Smooth muscle cell (in vitro differentiated cells): ENCODE data around the gene KRTAP10-11. TPM values are rescaled to one million over a fixed set of nuclear protein-coding genes. Genes with fewer than 3 reads are reported as not detected.
"Not testable (repeated sequence)": the region's sequence is repeated elsewhere in the genome, so short reads cannot be mapped to it uniquely, and the experiment has no call there.

Experiments used
- DNase-seq: peaks from one replicate; lab custom pipeline; 2025; ENCODE audit not compliant: unreplicated experiment; lab: John Stamatoyannopoulos, UW
- H2AFZ ChIP-seq: fragments of 200-600 bp; sonication (generic); 2 replicates; pipeline ENCODE4 v1.6.0; 2016; ENCODE audit warnings: antibody characterized with exemption, low read depth, mild to moderate bottlenecking
- H3F3A ChIP-seq: fragments of 200-600 bp; sonication (generic); 2 replicates; pipeline ENCODE4 v1.6.0; 2017; ENCODE audit warnings: antibody characterized with exemption, low read depth
- H3K27ac ChIP-seq: fragments of 200-600 bp; sonication (generic); 2 replicates; pipeline ENCODE4 v1.5.1; 2016; ENCODE audit warnings: low read depth, mild to moderate bottlenecking
- H3K27me3 ChIP-seq: fragments of 200-600 bp; sonication (generic); 2 replicates; pipeline ENCODE4 v1.6.1; 2016; ENCODE audit warnings: low read depth, mild to moderate bottlenecking
- H3K36me3 ChIP-seq: fragments of 200-600 bp; sonication (generic); 2 replicates; pipeline ENCODE4 v1.5.1; 2016; ENCODE audit warnings: low read depth
- H3K4me1 ChIP-seq: fragments of 200-600 bp; sonication (generic); 2 replicates; pipeline ENCODE4 v1.5.1; 2016; ENCODE audit warnings: low read depth
- H3K4me2 ChIP-seq: fragments of 200-600 bp; sonication (generic); 2 replicates; pipeline ENCODE4 v1.6.0; 2016; ENCODE audit warnings: mild to moderate bottlenecking
- H3K4me3 ChIP-seq: fragments of 200-600 bp; sonication (generic); 2 replicates; pipeline ENCODE4 v1.5.1; 2016; ENCODE audit warnings: mild to moderate bottlenecking
- H3K79me2 ChIP-seq: fragments of 200-600 bp; sonication (generic); 2 replicates; pipeline ENCODE4 v1.6.0; 2016; ENCODE audit warnings: low read depth, mild to moderate bottlenecking
- H3K9ac ChIP-seq: fragments of 200-600 bp; sonication (generic); 2 replicates; pipeline ENCODE4 v1.6.0; 2016; ENCODE audit warnings: low read depth
- H3K9me3 ChIP-seq: fragments of 200-600 bp; sonication (generic); replicated peaks from 2 replicates; pipeline ENCODE4 v1.5.1; 2016; ENCODE audit warnings: low read depth
- H4K20me1 ChIP-seq: fragments of 200-600 bp; sonication (generic); 2 replicates; pipeline ENCODE4 v1.6.0; 2016; ENCODE audit warnings: low read depth
- WGBS: methylation state at CpG from one replicate; pipeline ENCODE4 v1.1.7; 2016; ENCODE audit warnings: low lambda C conversion rate; 5-methylcytosine and 5-hydroxymethylcytosine counted together
- polyA plus RNA-seq: library from polyadenylated mRNA; unstranded; fragments of >200 nt; fragmentation: Nextera tagmentation; extraction: Ambion mirVana; gene quantifications from 2 replicates; pipeline ENCODE4 v1.2.1, GENCODE V29; 2016
- total RNA-seq: library from RNA; depleted of rRNA; stranded (reverse); fragments of >200 nt; gene quantifications from 2 replicates; pipeline ENCODE4 v1.2.3, GENCODE V29; 2014
- TF ChIP-seq, protein P1 (sequence below): fragments of 200-600 bp; sonication (generic); IDR thresholded peaks from 2 replicates; pipeline ENCODE4 v1.5.1; 2017; ENCODE audit warnings: borderline replicate concordance, mild to moderate bottlenecking, antibody characterized with exemption; ENCODE audit not compliant: insufficient read depth, poor library complexity, severe bottlenecking

The KRTAP10-11 gene
- total and polyA plus RNA-seq, 2 experiments from 2014 or later: not detected

DNA sequence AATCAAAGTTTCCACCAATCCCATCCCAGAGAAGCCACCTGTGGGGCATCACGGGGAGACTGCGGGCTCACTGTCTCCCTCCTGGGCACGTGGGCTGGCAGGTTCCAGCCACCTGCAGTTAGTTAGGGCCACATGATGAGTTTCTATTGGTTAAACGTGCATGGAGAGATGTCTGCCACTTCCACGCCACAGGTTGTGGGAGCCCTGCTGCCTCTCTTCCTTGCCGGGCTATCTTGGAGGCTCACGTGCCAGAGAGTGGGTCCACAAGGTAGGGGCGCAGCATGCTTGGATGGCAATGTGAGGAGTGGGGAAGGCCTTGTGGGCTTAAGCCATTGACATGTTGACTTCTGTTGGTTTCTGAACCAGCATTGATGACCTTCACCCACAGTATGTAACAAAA is 42.3 kb upstream of the KRTAP10-11 start:
- no peak overlapping the region for H3K4me3 ChIP-seq
- H4K20me1 ChIP-seq: no peaks in the 10 kb centered on the region
- no peaks in the 10 kb centered on the region for H3K79me2 ChIP-seq
- H3K9ac ChIP-seq: no peak overlapping the region
- H3F3A ChIP-seq: no peaks in the 10 kb centered on the region
- 91% methylated on average over 8 of the region's 8 CpGs for WGBS
- H2AFZ ChIP-seq: no peak overlapping the region
- H3K4me2 ChIP-seq: no peak overlapping the region
- H3K36me3 ChIP-seq: no peaks in the 10 kb centered on the region
- H3K9me3 ChIP-seq: no peaks in the 10 kb centered on the region
- H3K4me1 ChIP-seq: peaks cover 4% of the 10 kb centered on the region
- H3K27ac ChIP-seq: no peak overlapping the region
- H3K27me3 ChIP-seq: no peaks in the 10 kb centered on the region
- DNase-seq: no peak
- TF ChIP-seq, protein P1, sequence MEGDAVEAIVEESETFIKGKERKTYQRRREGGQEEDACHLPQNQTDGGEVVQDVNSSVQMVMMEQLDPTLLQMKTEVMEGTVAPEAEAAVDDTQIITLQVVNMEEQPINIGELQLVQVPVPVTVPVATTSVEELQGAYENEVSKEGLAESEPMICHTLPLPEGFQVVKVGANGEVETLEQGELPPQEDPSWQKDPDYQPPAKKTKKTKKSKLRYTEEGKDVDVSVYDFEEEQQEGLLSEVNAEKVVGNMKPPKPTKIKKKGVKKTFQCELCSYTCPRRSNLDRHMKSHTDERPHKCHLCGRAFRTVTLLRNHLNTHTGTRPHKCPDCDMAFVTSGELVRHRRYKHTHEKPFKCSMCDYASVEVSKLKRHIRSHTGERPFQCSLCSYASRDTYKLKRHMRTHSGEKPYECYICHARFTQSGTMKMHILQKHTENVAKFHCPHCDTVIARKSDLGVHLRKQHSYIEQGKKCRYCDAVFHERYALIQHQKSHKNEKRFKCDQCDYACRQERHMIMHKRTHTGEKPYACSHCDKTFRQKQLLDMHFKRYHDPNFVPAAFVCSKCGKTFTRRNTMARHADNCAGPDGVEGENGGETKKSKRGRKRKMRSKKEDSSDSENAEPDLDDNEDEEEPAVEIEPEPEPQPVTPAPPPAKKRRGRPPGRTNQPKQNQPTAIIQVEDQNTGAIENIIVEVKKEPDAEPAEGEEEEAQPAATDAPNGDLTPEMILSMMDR: no peak

DNA sequence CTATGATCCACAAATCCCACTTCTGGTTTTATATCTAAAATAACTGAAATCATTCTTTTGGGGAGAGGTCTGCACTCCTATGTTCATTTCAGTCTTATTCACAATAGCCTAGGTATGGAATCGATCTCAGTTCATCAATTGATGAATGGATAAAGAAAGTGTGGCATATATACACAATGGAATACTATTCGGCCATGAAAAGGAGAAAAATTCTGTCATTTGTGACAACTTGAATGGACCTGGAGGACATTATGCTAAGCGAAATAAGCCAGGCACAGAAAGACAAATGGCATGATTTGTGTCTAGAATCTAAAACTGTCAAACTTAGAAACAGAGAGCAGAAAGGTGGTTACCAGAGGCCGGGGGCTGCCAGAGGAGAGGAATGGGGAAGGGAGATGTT is 39.7 kb upstream of the KRTAP10-11 start:
- no peaks in the 10 kb centered on the region for H3K79me2 ChIP-seq
- no peak overlapping the region for H3K4me3 ChIP-seq
- H4K20me1 ChIP-seq: no peaks in the 10 kb centered on the region
- no peaks in the 10 kb centered on the region for H3K27me3 ChIP-seq
- no peaks in the 10 kb centered on the region for H3K36me3 ChIP-seq
- H3F3A ChIP-seq: no peaks in the 10 kb centered on the region
- 79% methylated on average over 4 of the region's 4 CpGs for WGBS
- H3K9me3 ChIP-seq: peaks cover 6% of the 10 kb centered on the region
- H3K4me1 ChIP-seq: no peaks in the 10 kb centered on the region
- H3K9ac ChIP-seq: no peak overlapping the region
- no peak for DNase-seq
- H3K27ac ChIP-seq: no peak overlapping the region
- no peak overlapping the region for H3K4me2 ChIP-seq
- TF ChIP-seq, protein P1: no peak
- no peak overlapping the region for H2AFZ ChIP-seq

DNA sequence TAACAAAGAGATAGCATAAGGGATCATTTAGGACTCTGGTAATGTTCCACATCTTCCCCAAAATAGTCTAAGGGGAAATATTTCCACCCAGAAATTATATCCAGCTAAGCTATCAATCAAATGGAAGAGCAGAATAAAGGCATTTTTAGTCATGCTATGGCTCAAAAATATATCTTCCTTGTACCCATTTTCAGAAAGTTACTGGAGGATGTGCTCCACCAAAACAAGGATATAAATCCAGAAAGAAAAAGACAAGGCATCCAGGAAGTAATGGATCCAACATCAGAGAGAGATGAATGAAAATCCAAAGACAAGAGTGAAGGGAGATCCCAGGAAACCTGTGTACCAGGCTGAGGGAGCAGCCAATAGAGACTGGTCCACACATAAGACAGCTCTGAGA is 37.0 kb upstream of the KRTAP10-11 start:
- TF ChIP-seq, protein P1: no peak
- H3K27me3 ChIP-seq: no peaks in the 10 kb centered on the region

DNA sequence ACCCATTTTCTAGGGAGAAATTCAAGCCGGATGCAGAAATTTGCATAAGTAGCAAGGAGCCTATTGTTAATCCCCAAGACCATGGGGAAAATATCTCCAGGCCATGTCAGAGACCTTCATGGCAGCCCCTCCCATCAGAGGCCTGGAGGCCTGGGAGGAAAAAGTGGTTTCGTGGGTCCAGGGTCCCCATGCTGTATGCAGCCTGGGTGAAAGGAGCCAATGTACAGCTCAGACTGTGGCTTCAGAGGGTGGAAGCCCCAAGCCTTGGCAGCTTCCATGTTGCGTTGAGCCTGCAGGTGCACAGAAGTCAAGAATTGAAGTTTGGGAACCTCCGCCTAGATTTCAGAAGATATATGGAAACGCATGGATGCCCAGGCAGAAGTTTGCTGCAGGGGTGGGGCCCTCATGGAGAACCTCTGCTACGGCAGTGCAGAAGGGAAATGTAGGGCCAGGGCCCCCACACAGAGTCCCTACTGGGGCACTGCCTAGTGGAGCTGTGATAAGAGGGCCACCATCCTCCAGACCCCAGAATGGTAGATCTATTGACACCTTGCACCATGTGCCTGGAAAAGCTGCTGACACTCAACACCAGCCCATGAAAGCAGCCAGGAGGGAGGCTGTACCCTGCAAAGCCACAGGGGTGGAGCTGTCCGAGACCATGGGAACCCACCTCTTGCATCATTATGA is 35.9 kb upstream of the KRTAP10-11 start:
- not testable (repeated sequence) for H3K79me2 ChIP-seq, H3K4me2 ChIP-seq, H3K36me3 ChIP-seq, H3K4me1 ChIP-seq, H4K20me1 ChIP-seq, H3K9me3 ChIP-seq, H3K27me3 ChIP-seq, H3K9ac ChIP-seq, H2AFZ ChIP-seq, H3K4me3 ChIP-seq, H3F3A ChIP-seq, H3K27ac ChIP-seq, DNase-seq
- 93% methylated on average over 7 of the region's 7 CpGs for WGBS

More for the DNA sequence above, 37.0 kb upstream of the KRTAP10-11 start:
- Histone ChIP-seq H3K36me3 (no peaks in the 10 kb centered on the region), H3K4me3 (no peak overlapping the region), H3K9me3 (peaks cover 9% of the 10 kb centered on the region), H3K79me2 (no peaks in the 10 kb centered on the region), H3F3A (no peaks in the 10 kb centered on the region), H3K4me2 (no peak overlapping the region), H3K9ac (no peak overlapping the region), H3K4me1 (no peaks in the 10 kb centered on the region), H2AFZ (no peak overlapping the region), H3K27ac (no peak overlapping the region), H4K20me1 (no peaks in the 10 kb centered on the region)
- DNase-seq: no peak
